WTC11 (cell line): ENCODE data around the gene RGS6. TPM values are rescaled to one million over a fixed set of nuclear protein-coding genes. Genes with fewer than 3 reads are reported as not detected.

Experiments used
- ATAC-seq: fragments of 200-7000 bp; cut with Tn5 transposase; 2 replicates; pipeline ENCODE4 v1.10.0; 2021; ENCODE audit warnings: mild to moderate bottlenecking, moderate library complexity
- CTCF ChIA-PET: fragments of 300-600 bp; sonication (Branson Sonifier 250); formaldehyde crosslinking; loops from one replicate; lab custom pipeline; 2021; ENCODE audit warnings: antibody characterized with exemption; lab: Charles Lee
- POLR2A ChIA-PET: fragments of 350-600 bp; sonication (Branson Sonifier 250); formaldehyde crosslinking; loops from one replicate; lab custom pipeline; 2021; ENCODE audit warnings: antibody characterized with exemption; lab: Charles Lee
- DNase-seq: peaks from one replicate; pipeline ENCODE4 v3.0.0; 2021; ENCODE audit warnings: low spot score
- H3K27ac Mint-ChIP-seq: 2 replicates; pipeline ENCODE4 v1.8.0; 2021; ENCODE audit warnings: mixed read lengths
- H3K27me3 Mint-ChIP-seq: 2 replicates; pipeline ENCODE4 v1.8.0; 2021; ENCODE audit warnings: low read depth, mild to moderate bottlenecking, moderate library complexity, mixed read lengths
- H3K36me3 Mint-ChIP-seq: 2 replicates; pipeline ENCODE4 v1.8.0; 2021; ENCODE audit warnings: mixed read lengths
- H3K4me1 Mint-ChIP-seq: 2 replicates; pipeline ENCODE4 v1.8.0; 2022; ENCODE audit warnings: mixed read lengths
- H3K4me3 Mint-ChIP-seq: 2 replicates; pipeline ENCODE4 v1.8.0; 2021; ENCODE audit warnings: mild to moderate bottlenecking, moderate library complexity, mixed read lengths
- H3K9me3 Mint-ChIP-seq: 2 replicates; pipeline ENCODE4 v1.8.0; 2021; ENCODE audit warnings: mixed read lengths
- AFF4 ChIP-seq: sonication (generic); formaldehyde crosslinking; IDR thresholded peaks from 2 replicates; pipeline ENCODE4 v1.8.1; 2023; ENCODE audit warnings: mild to moderate bottlenecking, missing genetic modification reagents, borderline replicate concordance
- ATF2 ChIP-seq: sonication (generic); formaldehyde crosslinking; IDR thresholded peaks from 2 replicates; pipeline ENCODE4 v1.8.1; 2022; ENCODE audit warnings: low read depth, missing genetic modification reagents, borderline replicate concordance
- E2F4 ChIP-seq: sonication (generic); formaldehyde crosslinking; IDR thresholded peaks from 2 replicates; pipeline ENCODE4 v1.8.1; 2022; ENCODE audit warnings: low read depth, mild to moderate bottlenecking, moderate library complexity, missing genetic modification reagents, borderline replicate concordance
- E2F5 ChIP-seq: sonication (generic); formaldehyde crosslinking; IDR thresholded peaks from 2 replicates; pipeline ENCODE4 v1.8.1; 2022; ENCODE audit warnings: mild to moderate bottlenecking, moderate library complexity, missing genetic modification reagents
- FOXP4 ChIP-seq: sonication (generic); formaldehyde crosslinking; IDR thresholded peaks from 2 replicates; pipeline ENCODE4 v1.8.0; 2022; ENCODE audit warnings: mild to moderate bottlenecking, missing genetic modification reagents
- IRF1 ChIP-seq: sonication (generic); formaldehyde crosslinking; IDR thresholded peaks from 2 replicates; pipeline ENCODE4 v1.8.0; 2023; ENCODE audit warnings: missing genetic modification reagents
- IRF2 ChIP-seq: sonication (generic); formaldehyde crosslinking; IDR thresholded peaks from 2 replicates; pipeline ENCODE4 v1.8.0; 2022; ENCODE audit warnings: low read depth, missing genetic modification reagents, borderline replicate concordance
- PRDM15 ChIP-seq: sonication (generic); formaldehyde crosslinking; IDR thresholded peaks from 2 replicates; pipeline ENCODE4 v1.8.0; 2022; ENCODE audit warnings: missing genetic modification reagents
- PRRX2 ChIP-seq: fragments of 250-450 bp; sonication (Bioruptor Pico); IDR thresholded peaks from 2 replicates; pipeline ENCODE4 v1.8.0; 2021; ENCODE audit warnings: mild to moderate bottlenecking
- RORB ChIP-seq: fragments of 250-450 bp; sonication (Bioruptor Pico); IDR thresholded peaks from 2 replicates; pipeline ENCODE4 v1.9.0; 2021; ENCODE audit warnings: mild to moderate bottlenecking
- SOX15 ChIP-seq: fragments of 250-450 bp; sonication (Bioruptor Pico); IDR thresholded peaks from 2 replicates; pipeline ENCODE4 v1.9.0; 2021; ENCODE audit warnings: mild to moderate bottlenecking
- TEAD1 ChIP-seq: sonication (generic); formaldehyde crosslinking; IDR thresholded peaks from 2 replicates; pipeline ENCODE4 v1.8.0; 2022; ENCODE audit warnings: mild to moderate bottlenecking, missing genetic modification reagents
- TP53 ChIP-seq: sonication (generic); formaldehyde crosslinking; IDR thresholded peaks from 2 replicates; pipeline ENCODE4 v1.8.1; 2023; ENCODE audit warnings: mild to moderate bottlenecking, missing genetic modification reagents
- ZBTB21 ChIP-seq: sonication (generic); formaldehyde crosslinking; IDR thresholded peaks from 2 replicates; pipeline ENCODE4 v1.8.1; 2023; ENCODE audit warnings: mild to moderate bottlenecking, missing genetic modification reagents, borderline replicate concordance
- ZBTB43 ChIP-seq: sonication (generic); formaldehyde crosslinking; IDR thresholded peaks from 2 replicates; pipeline ENCODE4 v1.8.1; 2023; ENCODE audit warnings: mild to moderate bottlenecking, missing genetic modification reagents
- ZNF219 ChIP-seq: sonication (generic); formaldehyde crosslinking; IDR thresholded peaks from 2 replicates; pipeline ENCODE4 v1.8.0; 2023; ENCODE audit warnings: missing genetic modification reagents, mild to moderate bottlenecking, borderline replicate concordance
- ZNF263 ChIP-seq: sonication (generic); formaldehyde crosslinking; IDR thresholded peaks from 2 replicates; pipeline ENCODE4 v1.8.1; 2022; ENCODE audit warnings: low read depth, mild to moderate bottlenecking, moderate library complexity, missing genetic modification reagents
- ZNF317 ChIP-seq: sonication (generic); formaldehyde crosslinking; IDR thresholded peaks from 2 replicates; pipeline ENCODE4 v1.8.1; 2023; ENCODE audit warnings: low read depth, mild to moderate bottlenecking, moderate library complexity, missing genetic modification reagents, borderline replicate concordance
- ZNF512 ChIP-seq: sonication (generic); formaldehyde crosslinking; IDR thresholded peaks from 2 replicates; pipeline ENCODE4 v1.8.1; 2022; ENCODE audit warnings: missing genetic modification reagents, borderline replicate concordance
- total RNA-seq: library from RNA; stranded (reverse); gene quantifications from 3 replicates; pipeline ENCODE4 v1.2.3, GENCODE V29; 2021

Gene RGS6
- total RNA-seq, 1 experiment from 2014 or later, result 1.0 TPM

GRCh38 chr14:71956920-71957563 lies 24.8 kb downstream of the RGS6 start (continued):
- TF ChIP-seq ZNF512 (no peak), ZNF317 (CRISPR knock-in tag) (no peak), RORB (no peak), ZBTB21 (CRISPR knock-in tag) (no peak), ZNF263 (CRISPR knock-in tag) (no peak), ATF2 (no peak), IRF1 (CRISPR knock-in tag) (no peak), ZNF219 (no peak), TEAD1 (CRISPR knock-in tag) (no peak), TP53 (CRISPR knock-in tag) (no peak), AFF4 (CRISPR knock-in tag) (no peak), PRDM15 (CRISPR knock-in tag) (no peak)

GRCh38 chr14:71959055-71959454 lies 26.8 kb downstream of the RGS6 start:
- no peaks in the 10 kb centered on the region for H3K27me3 Mint-ChIP-seq
- ATAC-seq (no peak), DNase-seq (no peak)
- ChIA-PET POLR2A (no interaction called here), CTCF (no interaction called here)
- 0 out of 2 replicates have a peak, but pooled peaks cover 4% of the 10 kb centered on the region for H3K9me3 Mint-ChIP-seq
- H3K4me1 Mint-ChIP-seq, result no peaks in the 10 kb centered on the region
- H3K27ac Mint-ChIP-seq, result no peak overlapping the region
- H3K4me3 Mint-ChIP-seq, result no peak overlapping the region
- H3K36me3 Mint-ChIP-seq, result no peaks in the 10 kb centered on the region
- TF ChIP-seq PRRX2 (CRISPR knock-in tag), result no peak
- no peak for TF ChIP-seq ZBTB21 (CRISPR knock-in tag)
- no peak for TF ChIP-seq SOX15 (CRISPR knock-in tag)
- TF ChIP-seq E2F4, result no peak
- TF ChIP-seq ZBTB43 (CRISPR knock-in tag), result no peak
- no peak for TF ChIP-seq FOXP4 (CRISPR knock-in tag)
- TF ChIP-seq ZNF219, result no peak
- TF ChIP-seq IRF2 (CRISPR knock-in tag), result no peak
- no peak for TF ChIP-seq E2F5
